Measurements from ENCODE around the gene HERC2.
"Not testable (repeated sequence)": the region's sequence is repeated elsewhere in the genome, so short reads cannot be mapped to it uniquely, and the experiment has no call there.

HERC2 gene

GRCh38 chr15:28273468-28273867 is 48.5 kb downstream of the HERC2 start:
- DNase-seq, result no peak

GRCh38 chr15:28272587-28272986 is 49.4 kb downstream of the HERC2 start:
- DNase-seq, result no peak

- no peak for DNase-seq
These were observed 50.2 kb downstream of the HERC2 start for GRCh38 chr15:28271697-28272260.

GRCh38 chr15:28269097-28269496 is 52.9 kb downstream of the HERC2 start:
- no peak for DNase-seq

GRCh38 chr15:28267727-28268126 is 54.3 kb downstream of the HERC2 start:
- DNase-seq, result no peak

- no peak for DNase-seq
These were observed 56.5 kb downstream of the HERC2 start for GRCh38 chr15:28265334-28266019.

GRCh38 chr15:28264166-28264565 is 57.8 kb downstream of the HERC2 start:
- no peak for DNase-seq

- no peak for DNase-seq
These were observed 59.5 kb downstream of the HERC2 start for GRCh38 chr15:28262438-28262837.

- no peak for DNase-seq
These were observed 61.3 kb downstream of the HERC2 start for GRCh38 chr15:28260722-28261121.

- DNase-seq, result no peak
These were observed 61.7 kb downstream of the HERC2 start for GRCh38 chr15:28260317-28260716.

- DNase-seq, result no peak
These were observed 66.0 kb downstream of the HERC2 start for GRCh38 chr15:28255965-28256364.

- no peak for DNase-seq
These were observed 69.1 kb downstream of the HERC2 start for GRCh38 chr15:28252831-28253230.

GRCh38 chr15:28246605-28247004 is 75.4 kb downstream of the HERC2 start:
- DNase-seq, result no peak

- DNase-seq, result no peak
These were observed 78.1 kb downstream of the HERC2 start for GRCh38 chr15:28243901-28244300.

- DNase-seq, result no peak
These were observed 78.6 kb downstream of the HERC2 start for GRCh38 chr15:28243399-28243798.

GRCh38 chr15:28238296-28238695 is 83.7 kb downstream of the HERC2 start:
- DNase-seq, result not testable (repeated sequence)

GRCh38 chr15:28231743-28232142 is 90.2 kb downstream of the HERC2 start:
- not testable (repeated sequence) for DNase-seq

GRCh38 chr15:28231336-28231735 is 90.6 kb downstream of the HERC2 start:
- not testable (repeated sequence) for DNase-seq

- not testable (repeated sequence) for DNase-seq
These were observed 92.9 kb downstream of the HERC2 start for GRCh38 chr15:28228990-28229640.

- no peak for DNase-seq
These were observed 93.9 kb downstream of the HERC2 start for GRCh38 chr15:28228096-28228495.

- not testable (repeated sequence) for DNase-seq
These were observed 94.7 kb downstream of the HERC2 start for GRCh38 chr15:28227303-28227702.

- DNase-seq, result not testable (repeated sequence)
These were observed 99.4 kb downstream of the HERC2 start for GRCh38 chr15:28222612-28223011.

GRCh38 chr15:28221696-28222095 is 100.3 kb downstream of the HERC2 start:
- DNase-seq, result not testable (repeated sequence)

- DNase-seq, result no peak
These were observed 102.9 kb downstream of the HERC2 start for GRCh38 chr15:28219116-28219515.
